HG02938 (cell line): ENCODE measurements around the gene ZFPL1.
A peak's percentile ranks its signal among the peaks of the same experiment; 100 is the strongest.

ENCODE experiments used
- ATAC-seq: cut with Tn5 transposase; IDR thresholded peaks from one replicate; pipeline ENCODE4 v1.9.1; 2021; ENCODE audit warnings: mild to moderate bottlenecking, moderate library complexity; ENCODE audit not compliant: unreplicated experiment

Gene ZFPL1

DNA sequence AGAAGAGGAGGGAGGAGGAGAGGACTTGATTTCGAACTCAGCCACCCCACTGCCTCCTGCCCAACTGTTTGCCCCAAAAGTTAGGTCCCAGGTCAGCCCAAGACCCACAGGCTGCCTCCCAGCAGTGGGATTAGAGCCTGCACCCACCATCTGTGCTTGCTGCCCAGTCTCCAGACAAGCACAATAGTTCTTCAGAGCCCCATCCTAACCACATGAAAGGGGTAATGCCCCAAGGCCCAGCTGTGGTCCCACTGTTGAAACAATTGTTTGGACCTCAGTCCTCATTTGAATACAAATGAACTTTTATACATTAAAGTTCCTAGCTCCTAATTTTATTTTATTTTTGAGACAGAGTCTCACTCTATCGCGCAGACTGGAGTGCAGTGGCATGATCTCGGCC, 6.6 kb downstream of the ZFPL1 start:
- no peak for ATAC-seq

- ATAC-seq: no peak
Observed at GRCh38 chr11:65095427-65095826, 11.4 kb downstream of the ZFPL1 start.

- ATAC-seq: peak; percentile 89
Observed at GRCh38 chr11:65095974-65096806, 12.2 kb downstream of the ZFPL1 start, which contains the start of gene VPS51. VPS51 (plus strand) TSS chr11:65096214; CDS start chr11:65096251, 37 bp downstream.

GRCh38 chr11:65096926-65097325, 12.9 kb downstream of the ZFPL1 start:
- ATAC-seq: no peak

GRCh38 chr11:65100674-65101350, 16.8 kb downstream of the ZFPL1 start:
- ATAC-seq: no peak

- ATAC-seq: no peak
Observed at GRCh38 chr11:65102142-65103095, 18.4 kb downstream of the ZFPL1 start.

DNA sequence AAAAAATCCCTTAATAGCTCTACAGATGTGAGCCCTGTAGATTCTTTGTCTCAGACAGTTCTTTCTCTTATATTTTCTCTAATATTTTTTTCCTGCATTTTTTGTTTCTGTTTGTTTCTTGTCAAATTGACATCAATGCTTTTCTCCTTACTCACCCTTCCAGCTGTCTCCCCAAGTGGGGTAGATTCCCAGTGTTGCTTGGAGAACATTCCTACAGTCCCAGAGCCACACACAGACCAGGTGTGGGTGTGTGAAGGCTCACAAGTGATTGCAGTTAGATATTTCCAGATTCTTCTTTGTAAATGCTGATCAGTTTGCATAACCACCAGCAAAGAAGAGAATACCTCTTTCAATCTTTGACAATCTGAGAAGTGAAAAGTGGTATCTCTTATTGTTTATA, 19.5 kb downstream of the ZFPL1 start:
- ATAC-seq: no peak

DNA sequence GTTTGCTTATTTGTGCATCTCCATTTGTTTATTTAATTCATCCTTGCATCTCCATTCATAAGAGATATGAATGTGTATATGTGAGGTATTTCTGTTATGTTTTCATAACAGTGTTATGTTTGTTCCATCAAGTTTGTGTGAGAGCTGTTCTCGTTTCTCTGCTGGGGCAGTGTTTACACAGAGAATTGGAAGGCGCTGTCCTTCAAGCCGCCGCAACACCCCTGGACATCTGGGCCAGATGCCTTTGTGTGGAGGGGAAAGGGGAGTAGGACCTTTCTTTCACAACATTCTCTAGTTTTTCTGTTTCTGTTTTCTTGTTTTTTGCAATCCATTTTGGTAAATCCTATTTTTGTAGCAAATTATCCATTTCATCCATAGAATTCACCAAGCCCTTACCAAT, 20.6 kb downstream of the ZFPL1 start:
- no peak for ATAC-seq

DNA sequence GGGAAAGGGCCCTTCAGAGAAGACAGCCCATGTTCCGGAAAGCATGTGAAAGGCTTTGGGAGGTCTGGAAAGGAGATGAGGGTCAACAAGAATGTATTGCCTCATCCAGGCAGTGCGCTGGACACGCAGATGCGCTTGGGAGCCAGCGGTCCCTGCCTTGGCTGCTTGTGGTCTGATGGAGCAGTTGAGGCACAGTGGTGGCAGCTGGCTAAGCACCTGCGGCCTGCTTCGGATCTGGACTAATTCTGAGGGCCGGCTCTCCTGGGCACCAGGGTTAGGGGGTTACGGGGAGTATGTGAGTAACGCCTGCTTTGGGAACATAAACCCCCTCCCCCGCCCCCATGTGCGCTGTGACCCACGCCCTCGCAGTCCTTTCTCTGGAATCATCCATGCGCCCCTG, 23.1 kb downstream of the ZFPL1 start:
- no peak for ATAC-seq

DNA sequence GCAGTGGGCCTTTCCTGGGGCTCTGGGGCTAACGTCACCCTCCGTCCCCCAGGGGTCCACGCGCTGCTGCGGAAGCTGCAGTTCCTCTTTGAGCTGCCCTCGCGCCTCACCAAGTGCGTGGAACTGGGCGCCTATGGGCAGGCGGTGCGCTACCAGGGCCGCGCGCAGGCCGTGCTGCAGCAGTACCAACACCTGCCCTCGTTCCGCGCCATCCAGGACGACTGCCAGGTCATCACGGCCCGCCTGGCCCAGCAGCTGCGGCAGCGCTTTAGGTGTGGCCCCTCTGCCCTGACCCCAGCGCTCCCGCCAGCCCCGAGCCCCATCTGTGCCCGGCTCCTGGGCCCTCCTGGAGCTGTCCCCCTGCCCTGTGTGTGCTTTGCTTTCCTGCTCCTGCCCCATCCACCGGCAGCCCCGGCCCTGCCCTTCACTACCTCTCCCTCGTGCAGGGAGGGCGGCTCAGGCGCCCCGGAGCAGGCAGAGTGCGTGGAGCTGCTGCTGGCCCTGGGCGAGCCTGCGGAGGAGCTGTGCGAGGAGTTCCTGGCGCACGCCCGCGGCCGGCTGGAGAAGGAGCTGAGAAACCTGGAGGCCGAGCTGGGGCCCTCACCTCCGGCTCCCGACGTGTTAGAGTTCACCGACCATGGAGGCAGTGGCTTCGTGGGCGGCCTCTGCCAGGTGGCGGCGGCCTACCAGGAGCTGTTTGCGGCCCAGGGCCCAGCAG, 23.9 kb downstream of the ZFPL1 start:
- no peak for ATAC-seq

DNA sequence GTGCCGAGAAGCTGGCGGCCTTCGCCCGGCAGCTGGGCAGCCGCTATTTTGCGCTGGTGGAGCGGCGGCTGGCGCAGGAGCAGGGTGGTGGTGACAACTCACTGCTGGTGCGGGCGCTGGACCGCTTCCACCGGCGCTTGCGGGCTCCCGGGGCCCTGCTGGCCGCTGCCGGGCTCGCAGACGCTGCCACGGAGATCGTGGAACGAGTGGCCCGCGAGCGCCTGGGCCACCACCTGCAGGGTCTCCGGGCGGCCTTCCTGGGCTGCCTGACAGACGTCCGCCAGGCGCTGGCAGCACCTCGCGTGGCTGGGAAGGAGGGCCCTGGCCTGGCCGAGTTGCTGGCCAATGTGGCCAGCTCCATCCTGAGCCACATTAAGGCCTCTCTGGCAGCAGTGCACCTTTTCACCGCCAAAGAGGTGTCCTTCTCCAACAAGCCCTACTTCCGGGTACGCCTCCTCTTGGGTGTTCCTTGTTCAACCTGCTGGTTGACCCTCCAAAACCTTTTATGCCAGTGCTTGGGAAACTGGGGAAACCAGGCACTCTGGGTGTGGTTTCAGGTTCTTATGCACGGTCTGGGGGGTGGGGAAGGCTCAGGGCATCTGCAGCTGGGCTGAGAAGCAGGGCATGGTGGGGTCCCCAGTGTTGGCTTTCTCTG, 24.6 kb downstream of the ZFPL1 start:
- ATAC-seq: no peak

DNA sequence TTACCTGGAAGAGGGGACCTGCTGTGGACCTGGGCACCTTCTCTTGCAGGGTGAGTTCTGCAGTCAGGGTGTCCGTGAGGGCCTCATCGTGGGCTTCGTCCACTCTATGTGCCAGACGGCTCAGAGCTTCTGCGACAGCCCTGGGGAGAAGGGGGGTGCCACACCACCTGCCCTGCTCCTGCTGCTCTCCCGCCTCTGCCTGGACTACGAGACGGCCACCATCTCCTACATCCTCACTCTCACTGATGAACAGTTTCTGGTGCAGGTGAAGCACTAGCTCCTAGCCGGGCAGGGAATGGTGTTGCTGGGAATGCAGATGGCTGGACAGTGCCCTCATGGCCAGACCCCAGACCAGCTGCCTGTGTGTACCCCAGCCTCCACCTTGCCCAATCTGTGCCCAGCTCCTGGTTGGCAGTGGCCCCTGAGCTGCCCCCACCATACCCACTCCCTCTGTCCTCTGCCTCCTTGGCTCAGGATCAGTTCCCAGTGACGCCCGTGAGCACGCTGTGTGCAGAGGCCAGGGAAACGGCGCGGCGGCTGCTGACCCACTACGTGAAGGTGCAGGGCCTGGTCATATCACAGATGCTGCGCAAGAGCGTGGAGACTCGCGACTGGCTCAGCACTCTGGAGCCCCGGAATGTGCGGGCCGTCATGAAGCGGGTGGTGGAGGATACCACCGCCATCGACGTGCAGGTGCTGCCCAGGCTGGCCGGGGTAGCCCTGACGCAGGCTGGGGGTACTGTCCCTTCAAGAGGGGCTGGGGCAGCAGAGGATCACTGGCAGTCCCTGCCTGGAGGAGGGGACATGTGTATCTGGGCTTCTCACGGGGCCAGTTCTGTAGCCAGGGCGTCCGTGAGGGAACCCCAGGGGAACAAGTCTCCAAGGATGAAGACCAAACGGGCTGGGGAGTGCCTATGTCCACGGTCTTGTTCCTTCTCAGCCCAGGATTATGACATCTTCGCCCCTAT, 25.5 kb downstream of the ZFPL1 start:
- no peak for ATAC-seq

GRCh38 chr11:65110354-65110861, 26.4 kb downstream of the ZFPL1 start:
- no peak for ATAC-seq

- no peak for ATAC-seq
Observed at GRCh38 chr11:65111159-65111743, 27.2 kb downstream of the ZFPL1 start.

DNA sequence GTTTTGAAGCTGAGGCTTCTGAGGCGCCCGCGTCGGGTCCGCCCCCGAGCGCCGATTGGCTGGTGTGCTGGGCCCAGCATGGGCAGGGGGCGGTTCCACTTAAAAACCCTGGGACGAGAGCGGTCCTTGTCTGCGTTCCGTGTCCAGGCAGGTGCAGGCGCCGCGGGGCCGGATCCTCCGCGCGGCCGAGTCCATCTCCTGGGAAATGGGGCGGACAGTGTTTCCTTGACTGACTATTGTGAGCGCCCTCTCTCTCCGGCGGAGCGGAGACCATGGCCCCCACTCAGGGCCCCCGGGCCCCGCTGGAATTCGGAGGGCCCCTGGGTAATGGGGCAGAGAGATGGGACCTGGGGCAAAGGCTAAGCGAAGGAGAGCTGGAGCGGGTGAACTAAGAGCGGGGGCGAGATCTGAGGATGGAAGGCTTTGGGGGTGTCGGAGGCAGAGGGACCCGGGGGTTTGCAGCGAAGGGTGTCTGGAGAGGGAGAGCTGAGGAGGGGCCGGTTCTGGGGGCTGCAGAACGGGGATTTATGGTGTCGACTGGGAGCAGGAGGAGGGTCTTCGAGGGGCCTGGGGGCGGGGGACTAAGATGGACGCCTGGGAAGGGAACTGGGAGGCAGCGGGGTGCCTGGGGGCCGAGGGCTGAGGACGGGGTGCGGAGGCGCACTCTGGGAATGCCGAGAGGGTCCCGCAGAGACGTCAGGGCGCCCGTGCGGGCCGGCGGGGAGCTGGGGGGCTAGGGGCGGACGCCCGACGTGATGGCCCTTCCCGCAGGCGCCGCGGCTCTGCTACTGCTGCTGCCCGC, 27.9 kb downstream of the ZFPL1 start, which contains the start of gene TM7SF2:
TM7SF2 (plus strand) TSS at position 129 of the 802 bp plus-strand sequence; CDS start at position 273, 144 bp downstream.
- ATAC-seq: no peak

GRCh38 chr11:65112546-65113360, 28.7 kb downstream of the ZFPL1 start:
- no peak for ATAC-seq
